ENCODE measurements around the gene GPC6. TPM values are rescaled to one million over a fixed set of nuclear protein-coding genes. Genes with fewer than 3 reads are reported as not detected.

Gene GPC6
- polyA plus RNA-seq, 1 of the 3 experiments (the other 2 are of a cell fraction) = 6.7 TPM

DNA sequence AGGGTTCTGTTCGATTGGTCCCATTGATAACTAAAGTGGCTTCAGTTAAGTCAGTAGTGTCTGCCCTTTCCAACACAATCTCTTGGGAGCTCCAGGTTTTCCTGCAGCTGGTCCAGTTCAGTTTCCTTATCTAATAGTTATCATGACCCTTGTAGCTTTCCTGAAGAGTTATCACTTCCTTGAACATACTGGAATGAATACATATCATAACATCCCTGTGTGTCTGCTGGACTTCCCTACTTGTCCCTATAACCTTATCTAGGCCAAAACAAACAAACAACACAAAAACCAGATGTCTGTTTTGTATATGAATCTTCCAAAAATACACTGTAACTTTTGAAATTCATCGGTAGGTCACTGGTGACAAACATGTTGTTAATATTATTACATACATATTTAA, 1085.3 kb downstream of the GPC6 start:
- no peaks in the 10 kb centered on the region for H4K20me1 ChIP-seq (ENCODE audit: insufficient read depth)
- no peaks in the 10 kb centered on the region for H3K36me3 ChIP-seq (replicated peaks in 1 of 2; ENCODE audit: control insufficient read depth in 1 of 2, insufficient read depth in 2 of 2, low read length in 1 of 2)
- H3K4me2 ChIP-seq = no peak overlapping the region
- no peak overlapping the region for H2AFZ ChIP-seq (ENCODE audit: low read depth)
- no peaks in the 10 kb centered on the region for H3K79me2 ChIP-seq (ENCODE audit: insufficient read depth)
- peak overlapping the region; percentile 7 to 92; a peak in 2 of 4 replicates for H3K27ac ChIP-seq (ENCODE audit: low read depth in 2 of 2, low read length in 1 of 2)
- no peak for DNase-seq
- TF ChIP-seq ELF1 (IDR thresholded peaks at IDR 0.05) (no peak), EP300 (IDR thresholded peaks at IDR 0.05; ENCODE audit: borderline replicate concordance in 1 of 2, low read depth in 1 of 2, low read length in 1 of 2) (no peak), TCF12 (IDR thresholded peaks at IDR 0.05) (peak; percentile 18; the same call in 1 of the 2 replicates)
- POLR2A ChIA-PET = no interaction called here
- H3F3A ChIP-seq (replicated peaks; ENCODE audit: insufficient read depth) = peaks cover 39% of the 10 kb centered on the region
- H3K9ac ChIP-seq = no peak overlapping the region
- WGBS (ENCODE audit: low lambda C conversion rate) = 58% methylated on average over 2 of the region's 2 CpGs
- no peaks in the 10 kb centered on the region for H3K9me2 ChIP-seq
- CTCF ChIA-PET = no interaction called here
- peaks cover 3 to 28% of the 10 kb centered on the region in 2 experiments for H3K4me1 ChIP-seq (ENCODE audit: control insufficient read depth in 1 of 2, insufficient read depth in 2 of 2, low read depth in 1 of 2, low read length in 1 of 2)
- H3K27me3 ChIP-seq (ENCODE audit: insufficient read depth) = no peaks in the 10 kb centered on the region
- H3K9me3 ChIP-seq = no peaks in the 10 kb centered on the region
- no peak overlapping the region for H3K4me3 ChIP-seq (ENCODE audit: low read depth in 2 of 2, low read length in 1 of 2)

DNA sequence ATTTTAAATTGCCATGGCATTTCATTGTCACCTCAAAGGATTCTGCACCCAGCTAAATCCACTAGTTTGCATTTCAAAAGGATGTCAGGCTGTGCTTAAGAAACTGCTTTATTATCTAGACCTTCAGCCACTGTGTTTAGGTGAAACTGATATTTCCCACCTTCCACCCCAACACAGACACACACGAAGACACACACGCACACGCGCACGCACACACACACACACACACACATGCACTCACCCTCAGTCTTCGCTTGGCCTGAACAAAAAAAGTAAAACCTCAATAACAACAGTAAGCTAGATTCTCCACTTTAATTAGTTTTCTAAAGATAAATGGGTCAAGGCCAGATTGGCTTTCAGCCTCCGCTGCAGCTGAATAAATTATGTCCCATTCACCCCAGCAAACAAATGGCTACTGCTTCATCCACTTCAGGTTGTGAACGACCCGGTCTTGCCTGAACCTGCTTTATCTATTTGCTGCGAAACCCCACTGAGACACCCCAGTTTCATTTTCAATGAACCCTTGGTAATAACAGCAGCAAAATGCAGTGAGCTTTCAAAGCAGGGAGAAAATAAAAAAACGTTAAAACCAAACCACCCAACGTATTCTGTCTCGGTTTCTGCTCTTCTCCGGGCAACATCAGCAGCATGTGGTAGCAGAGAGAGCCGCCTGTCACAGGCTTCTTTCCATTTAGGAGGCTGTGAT, 1086.1 kb downstream of the GPC6 start:
- no peaks in the 10 kb centered on the region for H3K36me3 ChIP-seq (replicated peaks in 1 of 2; ENCODE audit: control insufficient read depth in 1 of 2, insufficient read depth in 2 of 2, low read length in 1 of 2)
- no peak for DNase-seq
- no peak overlapping the region; a peak in 1 of 4 replicates for H3K27ac ChIP-seq (ENCODE audit: low read depth in 2 of 2, low read length in 1 of 2)
- CTCF ChIA-PET = no interaction called here
- WGBS (ENCODE audit: low lambda C conversion rate) = 90% methylated on average over 15 of the region's 15 CpGs
- no peaks in the 10 kb centered on the region for H3K79me2 ChIP-seq (ENCODE audit: insufficient read depth)
- no peak overlapping the region for H3K4me3 ChIP-seq (ENCODE audit: low read depth in 2 of 2, low read length in 1 of 2)
- H4K20me1 ChIP-seq (ENCODE audit: insufficient read depth) = no peaks in the 10 kb centered on the region
- TF ChIP-seq RAD21 (IDR thresholded peaks at IDR 0.05; ENCODE audit: low read length) = no peak
- TF ChIP-seq, protein P1, sequence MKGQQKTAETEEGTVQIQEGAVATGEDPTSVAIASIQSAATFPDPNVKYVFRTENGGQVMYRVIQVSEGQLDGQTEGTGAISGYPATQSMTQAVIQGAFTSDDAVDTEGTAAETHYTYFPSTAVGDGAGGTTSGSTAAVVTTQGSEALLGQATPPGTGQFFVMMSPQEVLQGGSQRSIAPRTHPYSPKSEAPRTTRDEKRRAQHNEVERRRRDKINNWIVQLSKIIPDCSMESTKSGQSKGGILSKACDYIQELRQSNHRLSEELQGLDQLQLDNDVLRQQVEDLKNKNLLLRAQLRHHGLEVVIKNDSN (IDR thresholded peaks at IDR 0.05; ENCODE audit: borderline replicate concordance, low read depth) = no peak
- no peak for TF ChIP-seq RFX5 (IDR thresholded peaks at IDR 0.05; ENCODE audit: low read length)
- TF ChIP-seq FOXJ3 (CRISPR knock-in tag; IDR thresholded peaks at IDR 0.05) = no peak
- TF ChIP-seq EP300 (IDR thresholded peaks at IDR 0.05; ENCODE audit: borderline replicate concordance in 1 of 2, low read depth in 1 of 2, low read length in 1 of 2) = no peak
- TF ChIP-seq, protein P2, sequence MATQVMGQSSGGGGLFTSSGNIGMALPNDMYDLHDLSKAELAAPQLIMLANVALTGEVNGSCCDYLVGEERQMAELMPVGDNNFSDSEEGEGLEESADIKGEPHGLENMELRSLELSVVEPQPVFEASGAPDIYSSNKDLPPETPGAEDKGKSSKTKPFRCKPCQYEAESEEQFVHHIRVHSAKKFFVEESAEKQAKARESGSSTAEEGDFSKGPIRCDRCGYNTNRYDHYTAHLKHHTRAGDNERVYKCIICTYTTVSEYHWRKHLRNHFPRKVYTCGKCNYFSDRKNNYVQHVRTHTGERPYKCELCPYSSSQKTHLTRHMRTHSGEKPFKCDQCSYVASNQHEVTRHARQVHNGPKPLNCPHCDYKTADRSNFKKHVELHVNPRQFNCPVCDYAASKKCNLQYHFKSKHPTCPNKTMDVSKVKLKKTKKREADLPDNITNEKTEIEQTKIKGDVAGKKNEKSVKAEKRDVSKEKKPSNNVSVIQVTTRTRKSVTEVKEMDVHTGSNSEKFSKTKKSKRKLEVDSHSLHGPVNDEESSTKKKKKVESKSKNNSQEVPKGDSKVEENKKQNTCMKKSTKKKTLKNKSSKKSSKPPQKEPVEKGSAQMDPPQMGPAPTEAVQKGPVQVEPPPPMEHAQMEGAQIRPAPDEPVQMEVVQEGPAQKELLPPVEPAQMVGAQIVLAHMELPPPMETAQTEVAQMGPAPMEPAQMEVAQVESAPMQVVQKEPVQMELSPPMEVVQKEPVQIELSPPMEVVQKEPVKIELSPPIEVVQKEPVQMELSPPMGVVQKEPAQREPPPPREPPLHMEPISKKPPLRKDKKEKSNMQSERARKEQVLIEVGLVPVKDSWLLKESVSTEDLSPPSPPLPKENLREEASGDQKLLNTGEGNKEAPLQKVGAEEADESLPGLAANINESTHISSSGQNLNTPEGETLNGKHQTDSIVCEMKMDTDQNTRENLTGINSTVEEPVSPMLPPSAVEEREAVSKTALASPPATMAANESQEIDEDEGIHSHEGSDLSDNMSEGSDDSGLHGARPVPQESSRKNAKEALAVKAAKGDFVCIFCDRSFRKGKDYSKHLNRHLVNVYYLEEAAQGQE (IDR thresholded peaks at IDR 0.05; ENCODE audit: low read depth, low read length) = no peak
- TF ChIP-seq NFIC (IDR thresholded peaks at IDR 0.05; ENCODE audit: borderline replicate concordance) = no peak
- no peak for TF ChIP-seq YY1 (IDR thresholded peaks at IDR 0.05; ENCODE audit: low read depth)
- TF ChIP-seq GATA2 (CRISPR knock-in tag; IDR thresholded peaks at IDR 0.05) = no peak
- no peak for TF ChIP-seq NRF1 (IDR thresholded peaks at IDR 0.05; ENCODE audit: low read depth, low read length)
- TF ChIP-seq TCF12 (IDR thresholded peaks at IDR 0.05) = no peak
- TF ChIP-seq, protein P3, sequence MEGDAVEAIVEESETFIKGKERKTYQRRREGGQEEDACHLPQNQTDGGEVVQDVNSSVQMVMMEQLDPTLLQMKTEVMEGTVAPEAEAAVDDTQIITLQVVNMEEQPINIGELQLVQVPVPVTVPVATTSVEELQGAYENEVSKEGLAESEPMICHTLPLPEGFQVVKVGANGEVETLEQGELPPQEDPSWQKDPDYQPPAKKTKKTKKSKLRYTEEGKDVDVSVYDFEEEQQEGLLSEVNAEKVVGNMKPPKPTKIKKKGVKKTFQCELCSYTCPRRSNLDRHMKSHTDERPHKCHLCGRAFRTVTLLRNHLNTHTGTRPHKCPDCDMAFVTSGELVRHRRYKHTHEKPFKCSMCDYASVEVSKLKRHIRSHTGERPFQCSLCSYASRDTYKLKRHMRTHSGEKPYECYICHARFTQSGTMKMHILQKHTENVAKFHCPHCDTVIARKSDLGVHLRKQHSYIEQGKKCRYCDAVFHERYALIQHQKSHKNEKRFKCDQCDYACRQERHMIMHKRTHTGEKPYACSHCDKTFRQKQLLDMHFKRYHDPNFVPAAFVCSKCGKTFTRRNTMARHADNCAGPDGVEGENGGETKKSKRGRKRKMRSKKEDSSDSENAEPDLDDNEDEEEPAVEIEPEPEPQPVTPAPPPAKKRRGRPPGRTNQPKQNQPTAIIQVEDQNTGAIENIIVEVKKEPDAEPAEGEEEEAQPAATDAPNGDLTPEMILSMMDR (IDR thresholded peaks at IDR 0.05) = no peak
- TF ChIP-seq, protein P4, sequence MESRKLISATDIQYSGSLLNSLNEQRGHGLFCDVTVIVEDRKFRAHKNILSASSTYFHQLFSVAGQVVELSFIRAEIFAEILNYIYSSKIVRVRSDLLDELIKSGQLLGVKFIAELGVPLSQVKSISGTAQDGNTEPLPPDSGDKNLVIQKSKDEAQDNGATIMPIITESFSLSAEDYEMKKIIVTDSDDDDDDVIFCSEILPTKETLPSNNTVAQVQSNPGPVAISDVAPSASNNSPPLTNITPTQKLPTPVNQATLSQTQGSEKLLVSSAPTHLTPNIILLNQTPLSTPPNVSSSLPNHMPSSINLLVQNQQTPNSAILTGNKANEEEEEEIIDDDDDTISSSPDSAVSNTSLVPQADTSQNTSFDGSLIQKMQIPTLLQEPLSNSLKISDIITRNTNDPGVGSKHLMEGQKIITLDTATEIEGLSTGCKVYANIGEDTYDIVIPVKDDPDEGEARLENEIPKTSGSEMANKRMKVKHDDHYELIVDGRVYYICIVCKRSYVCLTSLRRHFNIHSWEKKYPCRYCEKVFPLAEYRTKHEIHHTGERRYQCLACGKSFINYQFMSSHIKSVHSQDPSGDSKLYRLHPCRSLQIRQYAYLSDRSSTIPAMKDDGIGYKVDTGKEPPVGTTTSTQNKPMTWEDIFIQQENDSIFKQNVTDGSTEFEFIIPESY (IDR thresholded peaks at IDR 0.05; ENCODE audit: borderline replicate concordance, low read depth) = no peak
- TF ChIP-seq RXRA (IDR thresholded peaks at IDR 0.05; ENCODE audit: borderline replicate concordance, low read depth) = no peak
- H2AFZ ChIP-seq (ENCODE audit: low read depth) = no peak overlapping the region
- no peak overlapping the region for H3K9ac ChIP-seq
- H3F3A ChIP-seq (replicated peaks; ENCODE audit: insufficient read depth) = peaks cover 45% of the 10 kb centered on the region
- H3K9me3 ChIP-seq = no peaks in the 10 kb centered on the region
- H3K9me2 ChIP-seq = no peaks in the 10 kb centered on the region
- no peaks in the 10 kb centered on the region for H3K27me3 ChIP-seq (ENCODE audit: insufficient read depth)
- POLR2A ChIA-PET = no interaction called here
- no peak overlapping the region for H3K4me2 ChIP-seq
- peaks cover 3 to 36% of the 10 kb centered on the region in 2 experiments for H3K4me1 ChIP-seq (ENCODE audit: control insufficient read depth in 1 of 2, insufficient read depth in 2 of 2, low read depth in 1 of 2, low read length in 1 of 2)
